Measurements from ENCODE around the gene TCF23.

Gene TCF23

GRCh38 chr2:27137322-27137935, 11.4 kb upstream of the TCF23 start:
- Histone ChIP-seq H3K36me3 (peaks cover 3% of the 10 kb centered on the region), H3K9me3 (ENCODE audit: severe bottlenecking) (no peaks in the 10 kb centered on the region), H3K27me3 (ENCODE audit: insufficient read depth, low read depth, severe bottlenecking) (no peaks in the 10 kb centered on the region), H3K27ac (no peak overlapping the region), H3K4me3 (ENCODE audit: low read depth, low read length) (no peak overlapping the region)
- DNase-seq, result no peak
- no peak for TF ChIP-seq CTCF (IDR thresholded peaks at IDR 0.05; ENCODE audit: low read depth, low read length)

- Histone ChIP-seq H3K4me3 (ENCODE audit: low read depth, low read length) (no peak overlapping the region), H3K9me3 (ENCODE audit: severe bottlenecking) (peaks cover 6% of the 10 kb centered on the region), H3K27ac (no peak overlapping the region), H3K27me3 (ENCODE audit: insufficient read depth, low read depth, severe bottlenecking) (no peaks in the 10 kb centered on the region), H3K36me3 (no peaks in the 10 kb centered on the region; the same call in 1 of the 2 replicates)
- TF ChIP-seq CTCF (IDR thresholded peaks at IDR 0.05; ENCODE audit: low read depth, low read length), result no peak
- no peak for DNase-seq
These were observed 10.7 kb upstream of the TCF23 start for GRCh38 chr2:27138111-27138510.

GRCh38 chr2:27139310-27139709, 9.5 kb upstream of the TCF23 start, which contains the start of gene PRR30:
TSS of gene PRR30 (minus strand) at chr2:27139410. CDS start at chr2:27138329, 1,081 bp downstream.
- TF ChIP-seq CTCF (IDR thresholded peaks at IDR 0.05; ENCODE audit: low read depth, low read length), result no peak
- H3K27ac ChIP-seq, result no peak within 1 kb of the TSS
- DNase-seq, result no peak
- H3K27me3 ChIP-seq (ENCODE audit: insufficient read depth, low read depth, severe bottlenecking), result no peaks in the 10 kb centered on the region
- no peaks in the 10 kb centered on the region for H3K36me3 ChIP-seq
- H3K4me3 ChIP-seq (ENCODE audit: low read depth, low read length), result no peak within 1 kb of the TSS
- H3K9me3 ChIP-seq (ENCODE audit: severe bottlenecking), result peaks cover 7% of the 10 kb centered on the region

- no peak for DNase-seq
- Histone ChIP-seq H3K36me3 (no peaks in the 10 kb centered on the region), H3K27ac (no peak overlapping the region), H3K9me3 (ENCODE audit: severe bottlenecking) (peaks cover 7% of the 10 kb centered on the region), H3K27me3 (ENCODE audit: insufficient read depth, low read depth, severe bottlenecking) (no peaks in the 10 kb centered on the region), H3K4me3 (ENCODE audit: low read depth, low read length) (no peak overlapping the region)
- TF ChIP-seq CTCF (IDR thresholded peaks at IDR 0.05; ENCODE audit: low read depth, low read length), result no peak
These were observed 5.5 kb upstream of the TCF23 start for GRCh38 chr2:27143285-27143684.

GRCh38 chr2:27145682-27146081, 3.1 kb upstream of the TCF23 start:
- no peak for TF ChIP-seq CTCF (IDR thresholded peaks at IDR 0.05; ENCODE audit: low read depth, low read length)
- Histone ChIP-seq H3K4me3 (ENCODE audit: low read depth, low read length) (no peak overlapping the region), H3K9me3 (ENCODE audit: severe bottlenecking) (peaks cover 7% of the 10 kb centered on the region), H3K27me3 (ENCODE audit: insufficient read depth, low read depth, severe bottlenecking) (no peaks in the 10 kb centered on the region), H3K27ac (no peak overlapping the region), H3K36me3 (no peaks in the 10 kb centered on the region)
- no peak for DNase-seq

GRCh38 chr2:27147935-27148334, 869 bp upstream of the TCF23 start:
- Histone ChIP-seq H3K36me3 (no peaks in the 10 kb centered on the region), H3K27me3 (ENCODE audit: insufficient read depth, low read depth, severe bottlenecking) (no peaks in the 10 kb centered on the region), H3K27ac (no peak overlapping the region), H3K9me3 (ENCODE audit: severe bottlenecking) (peaks cover 3% of the 10 kb centered on the region), H3K4me3 (ENCODE audit: low read depth, low read length) (no peak overlapping the region)
- TF ChIP-seq CTCF (IDR thresholded peaks at IDR 0.05; ENCODE audit: low read depth, low read length), result no peak
- no peak for DNase-seq
